ENCODE results near the gene PCDHGA3.

- TF ChIP-seq, protein P1, sequence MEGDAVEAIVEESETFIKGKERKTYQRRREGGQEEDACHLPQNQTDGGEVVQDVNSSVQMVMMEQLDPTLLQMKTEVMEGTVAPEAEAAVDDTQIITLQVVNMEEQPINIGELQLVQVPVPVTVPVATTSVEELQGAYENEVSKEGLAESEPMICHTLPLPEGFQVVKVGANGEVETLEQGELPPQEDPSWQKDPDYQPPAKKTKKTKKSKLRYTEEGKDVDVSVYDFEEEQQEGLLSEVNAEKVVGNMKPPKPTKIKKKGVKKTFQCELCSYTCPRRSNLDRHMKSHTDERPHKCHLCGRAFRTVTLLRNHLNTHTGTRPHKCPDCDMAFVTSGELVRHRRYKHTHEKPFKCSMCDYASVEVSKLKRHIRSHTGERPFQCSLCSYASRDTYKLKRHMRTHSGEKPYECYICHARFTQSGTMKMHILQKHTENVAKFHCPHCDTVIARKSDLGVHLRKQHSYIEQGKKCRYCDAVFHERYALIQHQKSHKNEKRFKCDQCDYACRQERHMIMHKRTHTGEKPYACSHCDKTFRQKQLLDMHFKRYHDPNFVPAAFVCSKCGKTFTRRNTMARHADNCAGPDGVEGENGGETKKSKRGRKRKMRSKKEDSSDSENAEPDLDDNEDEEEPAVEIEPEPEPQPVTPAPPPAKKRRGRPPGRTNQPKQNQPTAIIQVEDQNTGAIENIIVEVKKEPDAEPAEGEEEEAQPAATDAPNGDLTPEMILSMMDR (IDR thresholded peaks at IDR 0.05) = no peak
- TF ChIP-seq POLR2A (IDR thresholded peaks at IDR 0.05) = no peak
These were observed 21.4 kb upstream of the PCDHGA3 start for GRCh38 chr5:141322261-141322660.
